ENCODE measurements around the gene NAP1L1.

NAP1L1 gene

DNA sequence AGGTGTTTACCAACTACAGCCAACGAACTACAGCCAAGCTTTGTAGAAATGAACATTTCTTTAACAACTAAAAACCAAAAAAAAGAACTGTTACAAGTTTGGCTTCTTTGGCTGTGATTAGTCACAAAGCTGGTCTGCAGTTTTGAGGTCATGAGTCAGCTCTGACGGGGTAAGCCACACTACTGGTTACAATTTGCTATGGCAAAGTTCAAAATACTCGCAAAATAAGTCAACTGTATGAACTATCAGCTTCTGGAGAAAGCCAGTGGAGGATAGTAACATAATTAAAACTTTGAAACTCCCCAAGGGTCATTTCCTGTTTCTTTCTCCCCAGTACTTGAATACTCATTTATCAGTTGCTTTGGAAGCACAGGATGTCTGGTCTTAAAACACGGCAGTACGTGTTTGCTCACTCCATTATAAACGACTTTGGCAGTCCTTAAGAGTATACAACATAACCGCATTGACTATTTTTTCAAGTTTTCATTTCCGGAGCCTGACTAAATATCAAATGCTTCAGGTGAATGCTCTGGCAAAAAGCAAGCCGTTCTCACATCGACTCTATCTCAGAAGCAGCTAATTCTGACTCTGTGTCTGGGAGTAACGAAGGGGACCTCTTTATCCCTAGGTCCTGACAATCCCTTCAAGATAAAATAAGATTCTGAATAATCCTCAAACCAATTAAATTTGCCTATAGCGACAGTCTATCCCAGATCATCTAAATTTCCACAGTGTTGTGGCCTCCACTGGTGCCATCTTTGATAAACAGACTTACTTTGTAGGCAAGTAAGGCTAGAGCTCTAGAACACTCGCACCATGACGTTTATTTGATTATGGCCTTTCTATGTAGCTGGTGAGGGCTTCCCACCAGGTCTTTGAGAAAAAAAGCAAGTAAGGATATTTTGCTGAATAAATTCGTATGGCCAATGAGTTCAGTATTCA, 63.5 kb downstream of the NAP1L1 start:
- peak; percentile 98 for DNase-seq (ENCODE audit: low read depth)

DNA sequence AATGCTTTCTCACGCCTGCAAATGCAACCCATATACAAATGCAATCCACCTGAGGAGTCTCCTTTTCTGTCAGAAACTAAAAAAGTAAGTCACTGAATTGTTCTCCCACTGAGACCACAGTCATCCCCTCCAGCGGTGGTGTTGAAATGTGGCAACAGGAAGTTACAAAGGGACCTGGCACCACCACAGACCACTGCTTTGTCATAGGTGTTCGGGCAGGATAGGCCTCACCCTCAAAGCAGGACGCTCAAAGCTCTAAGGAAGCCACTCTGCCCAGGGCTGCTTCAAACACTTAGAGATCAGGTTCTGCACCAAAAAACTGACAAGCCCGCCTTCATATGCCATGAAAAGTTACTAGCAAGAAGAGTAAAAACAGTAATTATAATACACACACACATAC, 64.2 kb downstream of the NAP1L1 start:
- DNase-seq (ENCODE audit: low read depth): peak; percentile 79

DNA sequence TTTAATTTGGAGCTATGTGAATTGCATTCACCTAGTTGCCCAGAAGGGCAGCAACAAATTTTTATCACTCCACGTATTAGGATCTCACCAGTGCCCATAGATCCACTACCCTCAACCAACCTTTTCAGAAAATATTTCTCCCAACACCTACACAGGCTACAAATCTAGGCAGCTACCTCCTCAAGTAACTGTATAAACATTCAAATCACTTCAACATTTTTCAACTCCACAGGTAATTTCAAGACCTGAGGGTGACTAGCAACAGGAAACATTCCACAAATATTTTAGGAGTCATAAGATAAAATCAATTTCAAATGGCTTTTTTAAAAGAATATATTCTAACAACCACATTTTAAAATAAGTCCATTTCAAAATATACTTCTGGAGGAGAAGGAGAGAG, 65.8 kb downstream of the NAP1L1 start:
- no peak for DNase-seq (ENCODE audit: low read depth)

DNA sequence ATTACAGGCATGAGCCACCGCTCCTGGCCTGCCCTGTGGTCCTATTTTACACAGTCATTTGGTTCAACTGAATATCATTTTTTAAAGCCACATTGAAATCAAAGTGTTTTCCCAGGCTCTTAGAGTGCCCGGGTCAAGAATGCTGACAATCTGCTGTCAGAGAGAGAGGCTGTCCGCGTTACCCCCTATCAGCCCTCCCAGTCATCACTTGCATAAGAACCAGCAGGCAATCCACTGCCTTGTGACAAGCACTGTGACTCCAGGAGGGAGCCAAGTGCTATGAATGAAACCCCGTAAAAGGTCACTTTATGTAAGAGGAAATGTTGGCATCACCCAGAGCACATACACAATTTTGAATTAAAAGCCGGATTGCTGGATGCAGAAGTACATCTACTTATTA, 66.4 kb downstream of the NAP1L1 start:
- DNase-seq (ENCODE audit: low read depth): peak; percentile 73

DNA sequence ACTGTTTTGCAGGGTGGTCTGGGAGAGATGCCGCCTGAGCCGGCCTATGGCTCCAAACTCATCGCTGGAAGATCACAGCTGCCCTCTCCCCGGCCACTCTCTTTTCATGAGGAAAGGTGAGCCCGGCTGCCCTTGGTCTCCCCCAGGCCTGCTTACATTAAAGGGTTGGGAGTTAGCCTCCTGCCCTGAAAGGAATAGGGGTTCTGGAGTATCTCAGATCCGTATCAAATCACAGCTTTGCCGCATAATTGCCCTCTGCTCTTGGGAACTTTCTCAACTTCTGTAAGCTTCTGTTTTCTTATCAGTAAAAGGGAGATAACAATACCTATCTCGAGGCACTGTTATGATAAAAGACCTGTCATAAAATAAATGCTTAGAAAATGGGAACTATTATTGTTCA, 70.5 kb downstream of the NAP1L1 start:
- no peak for DNase-seq (ENCODE audit: low read depth)

DNA sequence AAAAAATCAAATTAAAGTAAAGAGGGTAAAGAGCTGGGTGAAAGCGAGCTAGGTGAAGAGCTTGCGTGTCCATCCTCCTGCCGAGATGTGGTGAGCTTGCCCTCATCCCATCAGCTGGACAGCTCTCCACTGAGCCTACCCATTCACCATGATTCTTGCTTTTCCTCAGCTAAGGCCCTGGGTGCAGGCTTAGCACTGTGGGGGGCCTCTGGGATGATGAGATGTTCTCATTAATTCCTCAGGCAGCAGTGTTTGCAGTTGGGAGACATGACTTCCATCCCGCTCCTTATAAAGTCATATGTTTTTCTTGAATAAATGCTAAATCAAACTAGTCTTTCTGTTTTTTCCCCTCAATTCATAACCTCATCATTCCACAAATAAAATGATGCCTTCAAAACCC, 70.9 kb downstream of the NAP1L1 start:
- DNase-seq (ENCODE audit: low read depth): no peak

DNA sequence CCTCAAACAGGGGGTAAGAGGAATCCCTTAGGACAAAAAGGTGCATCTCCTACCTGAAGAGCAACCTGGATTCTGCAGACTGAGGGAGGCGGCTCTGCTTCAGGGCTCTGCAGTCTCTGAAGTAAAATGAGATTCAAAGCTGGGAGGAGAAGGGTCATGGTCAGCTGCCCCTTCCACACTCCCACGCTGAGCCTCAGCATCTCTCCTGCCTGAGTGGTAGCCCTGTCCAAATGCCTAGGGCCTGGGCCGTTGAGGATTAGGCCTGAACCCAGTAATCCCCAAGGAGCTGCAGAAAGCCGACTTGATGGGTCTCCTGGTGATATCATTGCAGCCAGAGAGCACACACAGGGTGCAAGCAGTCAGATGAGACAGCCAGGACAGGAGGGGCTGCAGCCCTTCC, 71.8 kb downstream of the NAP1L1 start:
- DNase-seq (ENCODE audit: low read depth): no peak

DNA sequence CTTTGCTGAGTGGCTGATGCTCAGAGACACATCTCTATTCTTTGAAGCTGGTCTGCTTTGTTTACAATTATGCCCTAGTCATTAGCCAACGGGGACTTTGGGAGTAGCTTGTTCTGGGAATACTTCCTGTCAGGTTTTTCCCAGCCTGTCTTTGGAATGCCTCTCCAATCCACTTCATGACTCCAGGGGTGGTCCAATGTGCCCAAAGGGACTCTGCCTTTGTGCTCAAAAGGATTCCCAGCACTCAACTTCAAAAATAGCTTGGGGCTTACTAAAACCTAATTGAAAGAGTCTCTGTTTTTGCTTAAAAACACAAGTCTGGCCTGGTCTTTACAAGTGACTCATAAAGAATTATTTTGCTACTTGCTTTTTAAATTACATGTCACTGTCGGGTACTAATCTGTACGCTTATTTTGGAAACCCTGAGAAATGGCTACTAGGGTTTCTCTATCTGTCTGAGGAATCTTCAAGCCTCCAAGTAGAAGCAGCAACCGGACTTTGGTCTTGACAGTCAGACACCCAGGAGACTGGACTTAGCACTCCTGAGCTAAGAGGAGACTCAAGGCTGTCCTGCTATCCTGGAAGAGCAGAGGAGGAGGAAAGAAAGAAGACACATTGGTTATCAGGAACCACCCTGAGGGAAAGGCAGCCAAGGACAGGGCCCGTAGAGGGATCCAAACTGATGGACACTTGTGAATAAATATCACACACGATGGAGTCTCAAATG, 73.6 kb downstream of the NAP1L1 start:
- DNase-seq (ENCODE audit: low read depth): peak; percentile 95

DNA sequence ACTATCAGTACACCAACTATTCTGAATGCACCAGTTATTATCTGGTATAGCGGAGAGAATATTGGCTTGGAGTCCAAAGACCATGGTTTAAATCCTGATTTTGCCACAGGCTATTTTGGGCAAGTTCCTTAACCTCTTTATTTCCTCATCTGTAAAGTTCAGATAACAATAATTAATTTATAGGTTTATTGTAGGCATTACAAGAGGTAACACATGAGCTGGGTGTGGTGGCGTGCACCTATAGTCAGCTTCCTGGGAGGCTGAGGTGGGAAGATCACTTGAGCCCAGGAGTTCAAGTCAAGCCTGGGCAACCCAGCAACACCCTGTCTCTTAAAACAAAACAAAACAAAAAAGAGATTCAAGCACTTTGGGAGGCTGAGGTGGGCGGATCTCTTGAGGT, 76.1 kb downstream of the NAP1L1 start:
- DNase-seq (ENCODE audit: low read depth): no peak

DNA sequence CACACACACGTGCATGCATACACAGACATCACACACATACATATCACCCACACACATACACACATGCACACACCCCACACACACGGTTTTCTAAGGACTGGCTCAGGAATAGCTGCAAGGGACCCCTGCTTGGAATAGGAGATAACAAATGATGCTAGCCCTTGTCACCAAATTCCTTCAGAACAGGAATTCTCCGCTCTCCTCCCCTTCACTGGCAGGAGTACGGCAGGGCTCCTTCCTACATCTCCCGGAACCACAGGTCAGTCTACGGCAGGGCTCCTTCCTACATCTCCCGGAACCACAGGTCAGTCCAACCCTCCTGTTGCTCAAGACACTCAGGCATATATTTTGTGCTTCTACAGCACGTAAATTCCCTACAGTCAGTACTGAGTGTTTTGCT, 76.8 kb downstream of the NAP1L1 start:
- no peak for DNase-seq (ENCODE audit: low read depth)

DNA sequence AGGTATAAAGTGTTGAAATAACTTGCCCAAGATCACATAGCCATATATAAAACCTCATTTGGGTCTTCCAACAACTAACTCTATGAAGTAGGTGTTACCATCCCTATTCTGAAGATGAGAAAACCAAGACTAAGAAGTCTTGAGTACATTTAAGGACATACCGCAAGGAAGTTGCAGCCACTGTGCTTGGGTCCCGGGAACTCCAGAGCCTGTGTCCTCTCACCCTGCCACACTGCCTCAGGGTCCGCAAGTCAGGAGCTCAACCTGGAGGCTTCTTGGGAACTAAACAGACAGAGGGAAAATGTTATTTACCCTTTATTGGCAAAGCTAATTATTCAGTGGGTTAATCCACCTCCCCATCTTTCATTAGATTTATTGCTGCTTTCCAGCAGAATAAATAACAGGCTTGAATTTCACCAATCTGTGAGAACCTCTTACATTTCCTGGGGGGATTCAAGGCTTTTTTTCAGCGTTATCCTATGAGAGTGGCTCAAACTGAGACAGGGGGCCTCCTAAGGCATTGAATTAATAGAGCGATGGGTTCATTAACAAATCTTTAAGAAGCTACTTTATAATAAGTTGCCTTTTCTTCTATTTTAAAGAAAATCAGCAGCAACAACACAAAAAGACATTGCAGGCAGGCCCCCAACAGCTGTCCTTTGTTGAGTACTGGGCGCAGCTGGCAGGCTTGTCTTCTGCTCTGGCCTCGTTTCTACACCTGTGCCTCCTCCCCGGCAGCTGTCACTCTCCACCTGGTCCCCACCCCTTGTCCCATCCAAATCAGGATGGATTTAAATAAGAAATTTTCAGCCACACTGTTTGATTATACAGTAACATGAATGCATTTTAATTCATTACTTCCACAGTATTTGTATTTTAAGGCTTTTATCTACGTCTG, 78.2 kb downstream of the NAP1L1 start:
- DNase-seq (ENCODE audit: low read depth): no peak

DNA sequence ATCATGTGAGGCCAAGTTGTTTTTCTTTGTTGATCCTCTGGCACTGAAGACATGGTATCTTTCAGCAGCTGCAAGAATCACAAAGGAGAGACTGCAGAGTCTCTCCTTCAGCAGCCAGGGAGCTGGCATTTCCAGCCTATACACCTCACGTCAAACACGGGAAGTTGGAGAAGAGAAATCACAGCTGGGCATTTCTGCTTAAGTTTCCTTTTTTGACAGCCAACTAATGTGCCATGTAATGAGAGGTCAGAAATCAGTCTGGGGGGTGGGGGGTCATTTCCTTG, 81.2 kb downstream of the NAP1L1 start:
- no peak for DNase-seq (ENCODE audit: low read depth)

DNA sequence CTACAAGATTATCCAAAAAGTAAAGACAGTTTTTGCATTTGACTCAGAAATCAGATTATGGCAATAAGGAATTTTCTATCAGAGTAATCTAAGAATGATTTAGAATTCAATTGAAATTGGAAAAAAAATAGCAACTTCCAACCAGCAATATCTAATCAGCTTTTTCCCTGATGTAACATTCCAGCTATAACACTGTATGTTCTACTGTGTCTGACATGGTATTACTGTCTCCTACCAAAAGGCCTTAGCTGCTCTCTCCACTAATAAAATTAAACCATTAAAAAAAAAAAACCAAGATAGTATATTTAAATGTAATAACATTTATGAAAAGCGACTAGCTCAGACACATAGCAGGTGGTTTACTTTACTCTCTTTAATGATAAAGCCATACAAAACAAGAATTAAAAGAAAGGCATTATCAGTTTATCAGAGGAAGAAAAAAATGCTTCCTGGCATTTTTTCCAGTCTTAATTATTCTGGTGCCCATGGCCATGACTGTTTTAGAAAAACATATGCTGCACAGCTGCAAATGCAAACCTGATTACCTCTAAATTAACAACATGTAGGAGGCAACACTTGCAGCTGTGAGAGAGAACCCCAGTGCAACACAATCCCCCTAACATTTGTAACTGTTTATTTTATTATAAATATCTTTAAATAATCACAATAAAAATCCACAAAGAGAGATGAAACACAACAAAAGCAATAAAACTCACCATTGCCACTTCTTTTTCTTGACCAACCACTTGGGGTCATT, 81.7 kb downstream of the NAP1L1 start:
- DNase-seq (ENCODE audit: low read depth): no peak

DNA sequence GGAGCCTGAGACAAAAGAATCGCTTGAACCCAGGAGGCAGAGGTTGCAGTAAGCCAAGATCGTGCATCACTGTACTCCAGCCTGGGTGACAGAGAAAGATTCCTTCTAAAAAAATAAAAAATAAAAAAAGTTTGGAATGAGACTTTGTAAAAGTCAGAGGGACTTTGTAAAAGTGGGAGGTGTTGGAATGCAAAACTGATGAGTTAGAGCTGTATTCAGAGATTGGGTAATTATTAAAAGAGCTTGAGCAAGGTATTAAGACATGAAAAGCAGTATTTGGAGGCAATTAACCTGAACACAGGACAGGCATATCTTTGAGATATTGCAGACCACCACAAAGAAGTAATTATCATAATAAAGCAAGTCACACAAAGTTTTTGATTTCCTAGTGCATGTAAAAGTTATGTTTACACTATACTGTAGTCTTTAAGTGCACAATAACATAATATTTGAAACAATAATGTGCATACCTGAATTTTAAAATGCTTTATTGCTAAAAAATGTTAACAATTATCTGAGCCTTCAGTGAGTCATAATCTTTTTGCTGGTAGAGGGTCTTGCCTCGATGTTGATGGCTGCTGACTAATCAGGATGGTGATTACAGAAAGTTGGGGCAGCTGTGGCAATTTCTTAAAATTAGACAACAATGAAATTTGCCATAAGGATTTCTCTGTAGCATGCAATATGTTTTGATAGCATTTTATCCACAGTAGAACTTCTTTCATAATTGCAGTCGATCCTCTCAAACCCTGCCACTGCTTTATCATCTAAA, 86.0 kb downstream of the NAP1L1 start:
- peak; percentile 52 for DNase-seq (ENCODE audit: low read depth)

DNA sequence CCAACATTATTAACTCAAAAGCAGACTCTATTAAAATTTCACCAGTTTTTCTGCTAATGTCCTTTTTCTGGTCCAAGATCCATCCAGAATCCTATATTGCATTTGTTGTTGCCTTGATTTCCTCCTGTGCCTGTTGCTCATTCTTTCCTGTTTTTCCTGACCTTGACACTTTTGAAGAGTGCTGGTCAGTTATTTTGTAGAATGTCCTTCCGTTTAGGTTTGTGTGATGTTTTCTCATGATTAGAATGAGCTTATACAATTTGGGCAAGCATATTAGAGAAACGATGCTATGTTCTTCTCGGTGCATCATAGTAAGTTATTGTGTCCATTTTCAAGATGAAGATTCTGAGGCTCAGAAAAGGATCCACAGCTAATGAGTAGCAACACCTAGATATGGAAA, 86.8 kb downstream of the NAP1L1 start:
- DNase-seq (ENCODE audit: low read depth): no peak

DNA sequence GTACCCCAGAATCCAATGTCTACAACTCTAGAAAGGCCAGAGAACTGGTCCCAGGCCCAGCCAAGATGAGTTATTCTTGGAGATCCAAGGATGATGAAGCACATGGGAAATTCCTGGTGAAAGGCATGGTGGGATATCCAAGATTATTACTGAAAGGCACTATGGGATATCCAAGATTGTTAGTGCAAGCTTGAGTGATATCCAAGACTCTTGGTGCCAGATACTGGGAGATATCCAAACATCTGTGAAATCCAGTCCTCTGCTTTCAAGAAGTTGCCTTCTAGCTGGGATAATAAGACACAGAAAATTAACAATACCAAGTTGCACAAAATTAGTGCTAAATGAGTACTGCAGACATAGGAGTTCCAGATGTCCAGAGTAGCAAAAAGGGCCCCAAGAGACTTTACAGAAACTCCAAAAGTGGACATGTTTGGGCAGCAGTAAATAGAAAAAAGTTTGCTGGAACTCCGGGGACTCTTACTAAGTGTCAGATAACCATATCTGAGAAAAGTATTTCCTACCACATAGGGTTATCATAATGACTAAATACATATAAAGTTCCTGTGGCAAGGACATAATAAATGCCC, 87.5 kb downstream of the NAP1L1 start:
- peak; percentile 53 for DNase-seq (ENCODE audit: low read depth)

DNA sequence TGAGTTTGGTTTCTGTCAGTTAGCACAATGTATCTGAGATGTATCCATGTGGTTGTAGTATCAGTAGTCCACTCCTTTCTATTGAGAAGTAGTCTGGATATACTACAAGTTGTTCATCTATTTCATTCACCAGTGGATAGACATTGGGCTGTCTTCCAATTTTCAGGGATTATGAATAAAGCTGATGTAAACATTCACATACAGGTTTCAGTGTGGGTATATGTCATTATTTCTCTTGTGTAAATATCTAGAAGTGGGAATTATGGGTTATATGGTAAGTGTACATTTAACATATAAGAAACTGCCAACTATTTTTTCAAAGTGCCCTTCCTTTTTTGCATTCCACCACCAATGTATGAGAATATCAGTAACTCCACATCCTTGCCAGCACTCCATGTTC, 88.8 kb downstream of the NAP1L1 start:
- no peak for DNase-seq (ENCODE audit: low read depth)

DNA sequence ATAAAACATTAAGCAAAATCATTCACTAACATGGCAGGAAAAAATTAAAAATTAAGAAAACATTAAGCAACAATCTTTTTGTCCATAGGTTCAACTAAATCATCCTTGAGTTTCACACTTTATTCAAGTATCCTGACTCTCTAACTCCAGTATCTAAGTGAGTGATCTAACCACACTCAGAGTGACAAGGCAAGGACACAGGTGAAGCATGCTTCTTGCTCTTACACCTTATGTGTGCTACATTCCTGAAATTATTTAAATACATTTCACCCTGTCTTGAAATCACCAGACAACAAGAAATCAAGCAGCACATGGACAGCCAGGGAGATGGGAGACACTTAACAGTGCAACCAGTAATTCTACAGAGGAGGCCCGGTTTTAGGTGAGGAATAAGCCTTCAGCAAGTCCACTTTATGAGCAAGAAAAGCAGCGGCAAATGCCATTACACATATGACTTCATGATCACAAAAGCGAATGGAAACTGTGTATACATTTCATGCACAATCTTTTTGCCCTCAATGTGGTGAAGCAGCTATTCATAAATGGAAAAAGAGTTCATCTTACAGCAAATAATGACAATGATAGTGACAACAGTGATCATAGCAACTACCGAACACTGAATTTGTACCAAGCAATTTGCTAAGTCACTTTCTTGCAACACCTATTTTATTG, 90.3 kb downstream of the NAP1L1 start:
- DNase-seq (ENCODE audit: low read depth): no peak

DNA sequence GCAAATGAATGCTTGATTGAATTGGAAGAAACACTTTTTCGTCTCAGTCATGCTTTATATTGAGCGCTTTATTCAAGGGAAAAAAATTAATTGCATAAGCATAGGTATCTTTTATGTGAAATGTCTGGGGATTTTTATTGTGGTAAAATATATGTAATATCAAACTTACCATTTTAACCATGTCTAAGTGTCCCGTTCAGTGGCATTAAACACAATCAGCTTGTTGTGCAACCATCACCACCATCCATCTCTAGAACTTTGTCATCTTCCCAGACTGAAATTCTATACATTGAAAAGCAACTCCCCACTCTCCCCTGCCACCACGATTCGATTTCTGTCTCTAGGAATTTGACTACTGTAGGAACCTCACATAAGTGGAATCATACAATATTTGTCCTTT, 92.7 kb downstream of the NAP1L1 start:
- no peak for DNase-seq (ENCODE audit: low read depth)
